HCT116 (cell line): ENCODE results near the gene TMEM178A. TPM values are rescaled to one million over a fixed set of nuclear protein-coding genes. Genes with fewer than 3 reads are reported as not detected.

Experiments
- ATAC-seq: fragments of 200-7000 bp; cut with Tn5 transposase; 2 replicates; pipeline ENCODE4 v1.9.1; 2020; ENCODE audit warnings: mild to moderate bottlenecking, moderate library complexity
- BruUV-seq: library from RNA; stranded (reverse); fragments of 400-500 nt; replicated peaks from 2 replicates; lab custom pipeline; 2021; lab: Mats Ljungman, UMichigan
- CTCF ChIA-PET: fragments of 300-600 bp; sonication (Branson Sonifier 250); formaldehyde crosslinking; loops from one replicate; lab custom pipeline; 2021; ENCODE audit warnings: antibody characterized with exemption; lab: Charles Lee
- POLR2A ChIA-PET: fragments of 300-600, 350-600 bp; sonication (Branson Sonifier 250); formaldehyde crosslinking; loops from one replicate; lab custom pipeline; 2021; ENCODE audit warnings: antibody characterized with exemption; lab: Charles Lee
- RAD21 ChIA-PET, 2 experiments: fragments of 300-600 bp; sonication (Branson Sonifier 250); formaldehyde crosslinking; loops; one replicate each; lab custom pipeline; 2023; ENCODE audit warnings: low total read pairs in 2 of 2; ENCODE audit not compliant: uncharacterized antibody in 2 of 2, unreplicated experiment in 2 of 2, low non-redundant PET in 1 of 2; lab: Charles Lee
- DNase-seq: peaks from one replicate; pipeline ENCODE4 v3.0.0-alpha.2; 2010; ENCODE audit warnings: low read depth, low spot score
- H2AFZ ChIP-seq: fragments of 200-600 bp; shearing (Covaris generic), sonication (generic); 2 replicates; pipeline ENCODE4 v1.6.1; 2017; ENCODE audit warnings: low read depth, mixed run types, mixed read lengths, antibody characterized with exemption, low read length; ENCODE audit not compliant: poor library complexity, severe bottlenecking
- H3K27ac ChIP-seq: 2 replicates; pipeline ENCODE4 v1.5.1; 2012; ENCODE audit warnings: low read depth, low read length
- H3K27me3 ChIP-seq: fragments of 200-600 bp; sonication (generic); 2 replicates; pipeline ENCODE4 v1.6.1; 2016; ENCODE audit warnings: mixed run types, low read length, mixed read lengths; ENCODE audit not compliant: insufficient read depth
- H3K36me3 ChIP-seq, 2 experiments: fragments of 200-500 bp in 1 of 2; fragments of 200-600 bp in 1 of 2; sonication (Bioruptor generic) in 1 of 2; sonication (generic) in 1 of 2; 2 replicates each; pipeline versions ENCODE4 v1.5.1 to v1.6.1; 2014 to 2016; ENCODE audit warnings: low read length in 2 of 2, inconsistent platforms in 1 of 2, mixed read lengths in 1 of 2, mixed run types in 1 of 2; ENCODE audit not compliant: insufficient read depth in 2 of 2, control insufficient read depth in 1 of 2
- H3K4me1 ChIP-seq, 2 experiments: fragments of 200-600 bp in 1 of 2; sonication (generic) in 1 of 2; 2 replicates each; pipeline versions ENCODE4 v1.5.1 to v1.6.1; 2012 to 2017; ENCODE audit warnings: low read length in 2 of 2, inconsistent platforms in 1 of 2, mild to moderate bottlenecking in 1 of 2, mixed read lengths in 1 of 2, mixed run types in 1 of 2, moderate library complexity in 1 of 2; ENCODE audit not compliant: insufficient read depth in 2 of 2, control insufficient read depth in 1 of 2
- H3K4me2 ChIP-seq: fragments of 200-600 bp; sonication (generic); 2 replicates; pipeline ENCODE4 v1.6.1; 2017; ENCODE audit warnings: mixed run types, low read length, mixed read lengths
- H3K4me3 ChIP-seq, 2 experiments: fragments of 200-600 bp in 1 of 2; sonication (generic) in 1 of 2; replicated peaks in 1 of 2; 2 replicates each; pipeline ENCODE4 v1.5.1; 2011 to 2016; ENCODE audit warnings: low read length in 2 of 2, control low read depth in 1 of 2, low read depth in 1 of 2, mild to moderate bottlenecking in 1 of 2, mixed read lengths in 1 of 2, mixed run types in 1 of 2
- H3K79me2 ChIP-seq: fragments of 200-600 bp; sonication (generic); 2 replicates; pipeline ENCODE4 v1.6.1; 2017; ENCODE audit warnings: mild to moderate bottlenecking, mixed run types, low read length, moderate library complexity, mixed read lengths; ENCODE audit not compliant: insufficient read depth
- H3K9ac ChIP-seq: fragments of 200-600 bp; sonication (generic); 2 replicates; pipeline ENCODE4 v1.6.1; 2016; ENCODE audit warnings: low read length, mixed read lengths
- H3K9me2 ChIP-seq: fragments of 200-600 bp; sonication (generic), shearing (Covaris generic); 2 replicates; pipeline ENCODE4 v1.6.1; 2017; ENCODE audit warnings: mixed run types, mild to moderate bottlenecking, moderate library complexity; ENCODE audit not compliant: insufficient read depth
- H3K9me3 ChIP-seq, 2 experiments: fragments of 200-500 bp in 1 of 2; fragments of 200-600 bp in 1 of 2; sonication (Bioruptor generic) in 1 of 2; sonication (generic) in 1 of 2; 2 replicates each; pipeline ENCODE4 v1.6.1; 2014 to 2017; ENCODE audit warnings: low read length in 2 of 2, mixed read lengths in 2 of 2, inconsistent platforms in 1 of 2, low read depth in 1 of 2, mild to moderate bottlenecking in 1 of 2, mixed run types in 1 of 2, moderate library complexity in 1 of 2; ENCODE audit not compliant: control insufficient read depth in 1 of 2, insufficient read depth in 1 of 2
- H4K20me1 ChIP-seq: fragments of 200-600 bp; sonication (generic), shearing (Covaris generic); 2 replicates; pipeline ENCODE4 v1.6.1; 2017; ENCODE audit warnings: mixed run types, mild to moderate bottlenecking, moderate library complexity; ENCODE audit not compliant: insufficient read depth
- ATF3 ChIP-seq: IDR thresholded peaks from 2 replicates; pipeline ENCODE4 v1.6.1; 2012
- CBX3 ChIP-seq: IDR thresholded peaks from 2 replicates; pipeline ENCODE4 v1.6.1; 2012; ENCODE audit warnings: low read depth
- CEBPB ChIP-seq: IDR thresholded peaks from 2 replicates; pipeline ENCODE4 v1.6.1; 2012; ENCODE audit warnings: low read depth
- EGR1 ChIP-seq: IDR thresholded peaks from 2 replicates; pipeline ENCODE4 v1.6.1; 2012; ENCODE audit warnings: low read depth
- ELF1 ChIP-seq: IDR thresholded peaks from 2 replicates; pipeline ENCODE4 v1.6.1; 2012; ENCODE audit warnings: low read depth, borderline replicate concordance
- EZH2phosphoT487 ChIP-seq: fragments of 200-600 bp; IDR thresholded peaks from 2 replicates; pipeline ENCODE4 v1.6.1; 2018; ENCODE audit warnings: antibody characterized with exemption, borderline replicate concordance
- JUND ChIP-seq: IDR thresholded peaks from 2 replicates; pipeline ENCODE4 v1.6.1; 2012
- MAX ChIP-seq: IDR thresholded peaks from 2 replicates; pipeline ENCODE4 v1.6.1; 2012
- POLR2A ChIP-seq: IDR thresholded peaks from 2 replicates; pipeline ENCODE4 v1.7.0; 2011; ENCODE audit warnings: borderline replicate concordance; ENCODE audit not compliant: insufficient read depth, insufficient read length; ENCODE audit errors: extremely low read depth
- POLR2AphosphoS5 ChIP-seq: IDR thresholded peaks from 2 replicates; pipeline ENCODE4 v1.6.1; 2011; ENCODE audit warnings: mild to moderate bottlenecking, low read depth, low read length, moderate library complexity
- REST ChIP-seq: IDR thresholded peaks from 2 replicates; pipeline ENCODE4 v1.6.1; 2012; ENCODE audit warnings: low read depth
- SP1 ChIP-seq: IDR thresholded peaks from 2 replicates; pipeline ENCODE4 v1.6.1; 2012; ENCODE audit warnings: low read depth
- SRF ChIP-seq: IDR thresholded peaks from 2 replicates; pipeline ENCODE4 v1.6.1; 2012; ENCODE audit warnings: low read depth
- TCF7L2 ChIP-seq: IDR thresholded peaks from 2 replicates; pipeline ENCODE4 v1.7.0; 2011; ENCODE audit warnings: borderline replicate concordance, inconsistent platforms; ENCODE audit not compliant: insufficient read depth, insufficient read length; ENCODE audit errors: extremely low read depth
- YY1 ChIP-seq: IDR thresholded peaks from 2 replicates; pipeline ENCODE4 v1.6.1; 2011; ENCODE audit warnings: low read length, low read depth, moderate library complexity, mild to moderate bottlenecking; ENCODE audit not compliant: insufficient replicate concordance; ENCODE audit errors: extremely low read depth
- ZNF274 ChIP-seq: fragments of 200-500 bp; sonication (Bioruptor generic); IDR thresholded peaks from 2 replicates; pipeline ENCODE4 v1.6.1; 2014; ENCODE audit warnings: mild to moderate bottlenecking, low read depth, low read length, inconsistent platforms
- intact Hi-C: fragments of 100-400 bp; cut with micrococcal nuclease; formaldehyde crosslinking; loops from 2 replicates; pipeline ENCODE4 v1.10.0; 2022
- total RNA-seq: library from RNA; stranded (reverse); gene quantifications from one replicate; pipeline ENCODE4 v1.2.1, GENCODE V29; 2021; ENCODE audit not compliant: unreplicated experiment

Gene TMEM178A
- total RNA-seq, 1 experiment from 2014 or later, result 1.3 TPM

- ChIA-PET POLR2A (no interaction called here), RAD21 (no interaction called here)
- BruUV-seq, result no TSS peak
Observed at GRCh38 chr2:39658371-39658770, 7.3 kb upstream of the TMEM178A start.

GRCh38 chr2:39659765-39660611 lies 5.7 kb upstream of the TMEM178A start:
- Histone ChIP-seq H3K4me3 (no peak overlapping the region), H4K20me1 (no peaks in the 10 kb centered on the region), H3K4me2 (no peak overlapping the region), H2AFZ (no peak overlapping the region), H3K9me3 (no peaks in the 10 kb centered on the region), H3K36me3 (no peaks in the 10 kb centered on the region), H3K9me2 (no peaks in the 10 kb centered on the region), H3K27me3 (no peaks in the 10 kb centered on the region), H3K79me2 (no peaks in the 10 kb centered on the region), H3K4me1 (no peaks in the 10 kb centered on the region), H3K27ac (no peak overlapping the region), H3K9ac (no peak overlapping the region)
- TF ChIP-seq POLR2A, result no peak
- TF ChIP-seq EGR1, result no peak
- no peak for TF ChIP-seq ATF3
- TF ChIP-seq JUND, result no peak
- no peak for TF ChIP-seq REST
- no peak for TF ChIP-seq SRF
- no peak for TF ChIP-seq YY1
- TF ChIP-seq POLR2AphosphoS5, result no peak
- no peak for TF ChIP-seq CEBPB
- TF ChIP-seq ELF1, result no peak
- no peak for TF ChIP-seq EZH2phosphoT487
- DNase-seq, result no peak
- ChIA-PET RAD21 (no interaction called here), POLR2A (no interaction called here), CTCF (no interaction called here)
- no peak for ATAC-seq
- BruUV-seq, result no TSS peak
- intact Hi-C loops, result no loop called here

More at GRCh38 chr2:39658371-39658770, 7.3 kb upstream of the TMEM178A start:
- H3K9me3 ChIP-seq, result no peaks in the 10 kb centered on the region
- intact Hi-C loops, result no loop called here
- no peaks in the 10 kb centered on the region for H3K9me2 ChIP-seq
- DNase-seq (no peak), ATAC-seq (no peak)
- TF ChIP-seq TCF7L2, result no peak
- no peak for TF ChIP-seq YY1
- TF ChIP-seq CBX3, result no peak
- no peak for TF ChIP-seq SP1
- no peak for TF ChIP-seq POLR2A
- TF ChIP-seq MAX, result no peak
- no peak for TF ChIP-seq ZNF274
- no peaks in the 10 kb centered on the region for H3K79me2 ChIP-seq
- H3K4me3 ChIP-seq, result no peak overlapping the region
- H3K27ac ChIP-seq, result no peak overlapping the region
- no peaks in the 10 kb centered on the region for H3K36me3 ChIP-seq
- no peaks in the 10 kb centered on the region for H3K27me3 ChIP-seq
- CTCF ChIA-PET, result interaction anchor here (1.3 kb wide), 1 partner anchor 71 kb away, joined by 3 read pairs; no protein-coding TSS in a partner anchor
- H3K4me2 ChIP-seq, result no peak overlapping the region
- H3K4me1 ChIP-seq, result no peaks in the 10 kb centered on the region
- no peak overlapping the region for H3K9ac ChIP-seq
- no peak overlapping the region for H2AFZ ChIP-seq
- no peaks in the 10 kb centered on the region for H4K20me1 ChIP-seq
